Inflammatory macrophage (primary cell): ENCODE data around the gene PRDM2.

Experiments used
- DNase-seq, 2 donors: peaks; one replicate each; pipeline ENCODE4 v3.0.0-alpha.2; 2020 to 2022

PRDM2 gene

GRCh38 chr1:13797397-13797796 lies 97.4 kb downstream of the PRDM2 start:
- no peak for DNase-seq

DNA sequence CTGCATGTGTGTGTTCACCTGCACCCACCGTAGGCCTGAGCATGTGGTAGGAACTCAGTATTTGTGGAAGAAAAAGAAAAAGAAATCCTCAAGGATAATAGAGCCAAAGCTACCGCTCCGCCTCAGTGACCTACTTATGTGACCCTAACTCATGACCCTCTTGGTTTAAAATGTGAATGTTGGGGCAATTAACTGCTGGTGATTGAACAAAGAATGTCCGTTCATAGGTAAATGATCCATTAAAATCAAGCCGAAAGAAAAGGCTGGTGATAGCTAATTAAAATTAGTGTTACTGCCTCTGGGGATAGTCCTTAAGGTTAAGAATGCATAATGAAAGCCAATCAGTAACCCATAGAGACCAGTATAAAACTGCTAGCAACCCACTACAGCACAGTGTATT lies 98.1 kb downstream of the PRDM2 start:
- DNase-seq: no peak

DNA sequence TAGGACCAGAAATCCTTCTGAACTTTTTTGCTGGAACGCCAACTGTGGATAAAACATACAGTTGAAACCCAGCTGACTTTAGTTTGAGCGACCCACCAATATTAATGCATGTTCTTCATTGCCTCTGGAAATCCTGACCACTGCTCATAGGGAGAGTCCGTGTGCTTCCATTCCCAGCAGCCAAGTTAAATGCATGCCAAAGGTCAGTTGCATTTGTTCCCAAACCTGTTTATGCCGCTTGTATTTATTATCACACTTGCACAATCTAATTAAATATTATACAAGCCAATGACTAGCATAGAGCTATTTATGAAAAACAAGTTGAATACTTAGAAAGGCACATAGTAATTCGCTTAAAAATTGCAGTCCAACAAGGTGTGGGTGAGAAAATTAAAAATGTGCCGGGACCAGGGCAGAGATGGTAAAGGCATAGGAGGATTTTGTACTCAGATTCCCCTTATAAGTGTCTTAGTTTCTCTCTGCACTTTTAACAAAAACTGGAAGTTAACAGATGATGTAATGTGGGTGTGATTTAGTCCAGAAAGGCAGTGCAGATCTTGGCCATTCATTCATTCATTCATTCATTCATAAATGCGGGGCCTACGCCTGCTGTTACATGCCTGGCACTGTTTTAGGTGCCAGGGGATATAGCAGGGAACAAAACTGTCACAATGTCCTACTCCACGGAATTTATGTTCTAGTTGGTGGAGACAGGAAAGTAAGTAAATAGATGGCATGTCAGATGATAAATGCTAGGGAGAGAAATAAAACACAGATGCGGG lies 99.7 kb downstream of the PRDM2 start:
- DNase-seq: no peak

GRCh38 chr1:13801232-13801631 lies 101.2 kb downstream of the PRDM2 start:
- DNase-seq: no peak

- DNase-seq: no peak
These were observed 101.9 kb downstream of the PRDM2 start for GRCh38 chr1:13801655-13802486.

DNA sequence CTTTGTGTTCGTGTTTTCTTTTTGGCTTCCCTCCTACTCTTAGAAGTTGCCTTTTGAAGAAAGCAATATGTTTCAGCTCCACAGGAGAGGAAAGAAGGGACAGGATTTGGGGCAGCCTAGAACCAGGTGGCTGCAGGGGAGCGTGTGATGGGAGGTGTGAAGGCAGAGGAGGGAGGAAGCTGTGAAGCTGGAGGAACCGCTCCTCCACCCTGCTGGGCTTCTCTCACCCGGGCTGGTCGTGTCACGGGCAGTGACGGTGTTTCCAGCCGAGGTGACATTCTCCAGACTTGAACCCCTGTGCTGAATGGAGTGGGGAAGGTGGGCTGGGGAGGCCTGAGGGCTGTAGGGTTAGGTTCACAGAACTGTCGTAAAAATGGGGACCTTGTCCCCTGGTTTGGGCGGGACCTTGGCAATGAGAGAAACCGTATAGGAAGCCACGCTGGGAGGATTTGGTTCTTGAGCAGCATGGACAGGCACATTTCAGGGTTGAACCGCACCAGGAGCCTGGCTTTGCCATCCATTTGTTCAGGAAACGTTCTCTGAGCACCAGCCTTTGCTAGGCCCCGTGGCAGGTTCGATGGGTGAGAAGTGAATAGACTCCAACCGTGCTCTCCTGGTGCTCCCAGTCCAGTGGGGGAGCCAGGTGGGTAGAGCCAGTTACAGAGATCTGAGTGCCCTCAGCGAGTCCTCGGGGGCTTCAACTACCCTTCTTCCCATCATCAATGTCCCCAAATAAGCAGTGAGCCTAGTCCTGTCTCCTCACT lies 103.0 kb downstream of the PRDM2 start:
- DNase-seq: no peak

DNA sequence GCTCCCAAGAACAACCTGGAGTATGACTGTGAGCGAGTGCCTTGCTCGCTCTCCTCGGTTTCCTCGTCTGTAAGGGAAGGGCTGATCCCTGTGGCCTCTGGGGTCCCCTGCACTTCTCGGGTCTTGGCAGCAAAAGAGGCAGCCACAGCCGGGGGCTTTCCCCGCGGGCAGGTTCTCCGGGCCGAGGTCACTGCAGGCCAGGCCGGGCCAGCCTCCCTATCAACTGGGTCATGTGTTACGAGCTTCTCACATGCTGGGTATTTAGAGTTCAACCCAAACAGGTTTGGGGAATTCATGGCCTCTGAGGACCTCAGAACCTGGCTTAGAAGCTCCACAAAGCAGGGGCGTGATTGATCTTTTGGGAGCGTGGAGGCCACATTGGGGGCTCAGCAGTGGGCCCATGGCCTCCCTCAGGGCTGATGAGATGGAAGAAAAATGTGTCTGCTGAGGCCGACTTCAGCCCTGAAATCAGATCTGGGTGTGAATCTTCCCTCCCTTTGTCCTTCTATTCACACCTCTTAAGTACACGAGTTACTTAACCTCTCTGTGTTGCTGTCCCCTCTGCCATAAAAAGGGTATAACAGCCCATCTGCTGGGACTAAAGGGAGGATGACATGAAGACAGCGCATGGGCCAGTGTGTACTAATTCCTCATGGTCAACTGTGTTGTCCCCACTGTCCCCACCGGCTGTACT lies 103.7 kb downstream of the PRDM2 start:
- DNase-seq: no peak

GRCh38 chr1:13804240-13804633 lies 104.2 kb downstream of the PRDM2 start:
- no peak for DNase-seq

GRCh38 chr1:13805431-13805830 lies 105.4 kb downstream of the PRDM2 start:
- DNase-seq: no peak

- no peak for DNase-seq
These were observed 106.1 kb downstream of the PRDM2 start for GRCh38 chr1:13806108-13806507.

- no peak for DNase-seq
These were observed 107.2 kb downstream of the PRDM2 start for GRCh38 chr1:13807209-13807608.

GRCh38 chr1:13808729-13809131 lies 108.7 kb downstream of the PRDM2 start:
- DNase-seq: no peak

GRCh38 chr1:13809461-13810159 lies 109.6 kb downstream of the PRDM2 start:
- DNase-seq: peak in 1 of 2 donors; percentile 24

DNA sequence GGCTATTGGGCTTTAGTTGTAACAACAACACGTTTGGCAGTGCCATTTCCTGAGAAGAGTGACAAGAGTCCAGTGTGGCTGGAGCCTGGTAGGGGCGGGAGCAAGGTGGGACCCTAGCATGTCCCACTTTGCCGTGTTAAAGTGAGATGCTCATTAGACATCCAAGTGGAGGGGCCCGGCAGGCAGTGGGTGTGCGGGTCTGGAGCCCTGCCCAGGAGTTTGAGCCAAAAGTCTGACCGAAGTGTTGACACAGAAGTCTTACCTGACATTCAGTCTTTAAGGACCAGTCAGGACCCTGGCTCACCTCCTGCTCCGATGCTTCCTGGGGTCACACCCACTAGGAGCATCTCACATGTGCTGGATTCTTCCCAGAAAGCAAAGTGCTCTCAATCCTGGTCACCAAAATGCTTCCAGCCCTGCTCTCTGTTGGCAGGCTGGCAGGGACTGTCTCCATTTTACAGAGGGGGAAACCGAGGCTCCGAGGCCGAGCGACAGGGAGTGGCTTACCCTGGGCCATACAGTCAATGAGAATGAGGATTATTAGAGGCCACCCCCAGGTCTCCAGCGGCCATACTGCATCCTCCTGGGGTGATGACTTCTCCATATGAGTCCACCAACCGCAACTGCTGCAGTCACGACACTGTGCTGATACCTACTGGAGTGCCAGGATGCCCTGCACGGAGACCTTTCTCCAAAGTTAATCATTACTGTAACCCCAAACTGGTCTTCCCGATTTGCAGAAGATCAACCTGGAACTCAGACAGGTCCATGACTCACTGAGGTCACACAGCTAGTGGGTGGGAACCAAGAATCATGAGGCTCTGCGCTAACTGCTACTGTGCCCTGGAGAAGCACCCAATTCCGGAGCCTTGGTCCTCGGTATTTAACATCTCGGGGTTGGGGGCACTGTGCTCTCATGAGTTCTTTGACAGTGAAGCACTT lies 112.7 kb downstream of the PRDM2 start:
- no peak for DNase-seq

DNA sequence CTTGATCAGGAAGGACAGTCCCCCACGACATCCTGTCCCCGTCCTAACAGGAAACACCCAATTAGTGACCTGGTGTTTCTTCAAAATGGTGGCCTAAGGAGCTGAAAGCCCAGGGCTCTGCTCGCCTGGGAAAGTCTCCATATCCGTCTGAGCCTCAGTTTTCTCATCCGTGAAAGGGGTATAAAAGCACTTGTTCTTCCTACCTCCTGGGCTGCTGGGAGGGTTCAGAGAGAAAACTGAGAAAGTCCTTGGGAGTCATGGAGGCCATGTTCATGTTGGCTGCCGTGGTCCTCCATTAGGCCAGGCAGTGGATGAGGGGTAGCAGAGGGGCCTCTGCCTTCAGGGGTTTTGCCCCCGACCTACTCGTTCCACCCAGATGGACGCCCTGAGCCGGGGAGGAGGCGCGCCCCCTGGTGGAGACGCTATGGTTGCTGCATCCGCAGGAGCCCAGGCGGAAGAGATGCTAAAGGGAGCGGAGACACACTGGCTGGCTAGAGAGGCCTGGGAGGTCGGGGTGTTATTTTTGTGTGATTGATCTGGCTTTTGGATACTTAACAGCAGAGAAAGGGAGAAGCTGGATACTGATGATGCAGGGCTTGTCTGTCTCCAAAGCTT lies 113.5 kb downstream of the PRDM2 start:
- DNase-seq: peak; percentile 13 to 28

- no peak for DNase-seq
These were observed 114.1 kb downstream of the PRDM2 start for GRCh38 chr1:13814131-13814530.

DNA sequence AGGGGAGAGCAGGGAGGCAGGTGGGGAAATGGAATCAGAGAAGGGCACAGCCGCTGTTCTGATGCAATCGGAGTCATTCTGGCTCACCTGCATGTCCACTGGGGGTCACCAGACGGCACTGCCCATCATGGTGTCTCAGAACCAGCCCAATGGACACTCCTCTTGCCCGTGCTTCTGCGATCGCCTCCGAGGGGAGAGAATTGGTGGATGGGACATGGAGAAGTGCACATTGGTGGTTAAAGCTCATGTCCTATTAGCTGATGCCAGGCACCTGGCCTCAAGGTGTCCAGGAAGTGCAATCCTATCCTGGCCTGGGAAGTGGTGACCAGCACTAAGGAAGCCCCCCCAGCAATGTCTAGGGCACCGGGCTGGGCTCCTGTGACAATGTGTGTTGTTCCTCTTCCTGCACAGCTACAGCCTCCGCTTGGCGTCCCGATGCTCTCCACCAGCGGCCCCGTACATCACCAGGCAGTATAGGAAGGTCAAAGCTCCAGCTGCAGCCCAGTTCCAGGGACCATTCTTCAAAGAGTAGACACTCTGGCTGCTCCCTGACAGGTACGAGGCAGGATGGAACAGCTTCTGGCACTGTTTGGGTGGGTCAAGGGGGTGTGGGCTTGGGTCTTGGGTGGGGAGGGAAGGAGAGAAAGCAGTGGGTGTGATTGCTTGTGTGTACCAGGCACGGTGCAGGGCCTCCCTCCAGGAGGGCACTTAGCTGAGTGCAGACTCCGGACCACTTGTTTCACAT lies 116.2 kb downstream of the PRDM2 start:
- no peak for DNase-seq

GRCh38 chr1:13817906-13818305 lies 117.9 kb downstream of the PRDM2 start:
- no peak for DNase-seq

DNA sequence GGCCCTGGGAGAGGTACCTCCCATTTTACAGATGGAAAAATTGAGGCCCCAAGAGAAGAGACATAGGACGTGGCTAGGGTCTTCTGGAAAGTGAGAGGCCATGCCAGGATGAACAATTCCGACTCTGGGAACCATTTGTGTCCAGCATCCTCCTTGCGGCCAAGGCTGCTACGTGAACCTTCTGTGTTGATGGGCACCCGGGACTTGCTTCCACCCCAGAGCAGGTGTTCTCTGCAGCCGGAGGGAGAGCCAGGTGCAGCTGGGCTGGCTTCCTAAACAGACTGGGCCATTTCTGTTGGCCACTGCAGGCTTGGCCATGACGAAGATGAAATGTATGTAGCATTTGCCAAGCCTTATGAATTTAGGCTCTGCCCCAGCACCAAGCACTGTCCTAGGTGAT lies 118.9 kb downstream of the PRDM2 start:
- no peak for DNase-seq

- no peak for DNase-seq
These were observed 119.7 kb downstream of the PRDM2 start for GRCh38 chr1:13819642-13820041.
